ENCODE measurements around the gene SERPINH1.
A peak's percentile ranks its signal among the peaks of the same experiment; 100 is the strongest.
"Not testable (repeated sequence)": the region's sequence is repeated elsewhere in the genome, so short reads cannot be mapped to it uniquely, and the experiment has no call there.

SERPINH1 gene

DNA sequence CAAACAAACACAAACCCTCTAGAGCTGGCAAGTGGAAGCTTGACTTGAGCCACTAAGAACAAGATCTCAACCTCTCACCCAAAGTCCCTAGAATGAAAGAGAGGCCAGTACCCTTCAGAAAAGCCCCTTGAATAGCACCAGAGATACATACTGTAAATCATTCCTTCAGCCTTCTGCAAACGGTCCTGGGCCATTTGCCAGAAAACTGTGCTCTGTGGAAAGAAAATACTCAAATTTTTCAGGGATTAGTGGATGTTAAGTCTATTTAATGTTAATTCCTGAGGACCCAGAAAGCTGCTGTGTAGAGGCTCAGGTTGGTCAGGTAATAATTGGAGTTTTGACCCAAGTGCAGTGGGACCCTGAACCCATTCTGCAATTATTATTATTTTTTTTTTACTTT is 16.9 kb downstream of the SERPINH1 start:
- no peak for DNase-seq

DNA sequence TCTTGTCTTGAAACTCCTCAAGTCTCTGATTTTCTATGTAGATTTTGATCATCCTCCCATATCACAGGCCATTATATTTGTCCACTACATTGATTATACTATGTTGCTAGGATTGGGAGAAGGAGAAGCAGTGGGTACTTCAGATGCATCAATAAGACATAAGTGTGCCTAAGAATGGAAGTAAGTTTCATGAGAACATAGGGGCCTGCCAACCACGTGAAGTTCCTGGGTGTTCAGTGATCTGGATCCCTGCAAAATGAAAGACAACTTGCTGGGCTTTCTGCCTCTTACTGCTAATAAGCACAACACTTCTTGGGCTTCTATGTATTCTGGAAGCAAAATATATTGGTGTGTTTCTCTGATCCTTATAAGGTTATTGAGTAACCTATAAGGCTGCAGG is 17.8 kb downstream of the SERPINH1 start:
- DNase-seq: no peak

DNA sequence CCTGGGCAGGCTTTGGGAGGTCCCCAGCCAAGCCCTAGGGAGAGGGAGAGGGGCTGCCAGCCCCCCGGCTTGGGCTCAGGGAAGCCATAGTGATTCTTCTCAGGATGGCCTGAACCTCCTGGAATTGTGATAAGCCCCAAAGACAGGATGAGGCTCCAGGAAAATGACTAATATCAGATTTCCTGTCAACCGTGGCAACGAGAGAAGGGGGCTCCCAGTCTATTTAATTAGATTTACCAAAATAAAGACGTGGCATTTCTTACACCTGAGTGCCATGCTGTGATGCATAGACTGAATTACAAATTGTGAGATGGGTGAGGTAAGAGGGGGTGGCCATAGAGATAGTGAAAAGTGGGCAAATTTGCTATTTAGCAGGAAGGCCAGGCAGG is 20.4 kb downstream of the SERPINH1 start:
- no peak for DNase-seq

DNA sequence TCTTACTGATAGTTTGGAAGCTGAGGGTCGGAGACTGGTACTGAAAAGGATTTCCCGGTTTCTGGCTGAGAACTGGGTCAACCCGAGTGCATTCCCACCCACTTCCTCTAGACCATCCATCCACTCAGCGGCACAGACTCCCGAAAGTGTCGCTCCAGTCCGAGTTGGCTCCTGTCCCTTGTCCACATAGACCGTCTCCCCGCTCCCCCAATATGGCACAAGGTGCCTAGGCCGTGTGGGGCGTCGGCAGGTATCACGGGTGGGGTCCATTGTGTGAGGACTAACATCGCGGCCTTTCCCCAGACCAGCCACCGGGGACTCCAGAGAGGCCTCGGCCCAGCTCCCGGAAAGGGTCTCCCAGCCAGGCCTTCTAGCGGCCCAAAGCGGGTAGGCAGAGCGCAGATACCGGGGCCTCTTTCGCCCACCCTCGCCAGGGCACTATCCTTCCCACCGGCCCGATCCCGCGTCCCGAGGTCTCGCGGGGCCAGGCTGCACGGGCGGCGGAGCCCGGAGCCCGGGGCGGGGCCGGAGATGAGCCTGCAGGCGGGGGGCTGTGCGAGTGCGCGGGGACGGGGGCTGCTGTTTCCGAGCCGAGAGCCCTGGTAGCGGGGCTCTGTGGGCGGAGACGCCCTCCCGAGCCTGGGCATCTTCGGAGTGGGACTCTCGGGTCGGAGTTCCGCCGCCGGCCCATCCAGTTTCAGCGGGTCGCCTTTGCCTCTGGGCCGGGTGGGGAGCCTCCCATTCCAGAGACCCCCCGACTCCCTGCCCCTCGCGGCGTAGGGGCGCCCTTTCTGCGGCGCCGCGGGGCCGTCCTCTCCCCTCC is 21.1 kb downstream of the SERPINH1 start:
- peak; percentile 68 for DNase-seq

DNA sequence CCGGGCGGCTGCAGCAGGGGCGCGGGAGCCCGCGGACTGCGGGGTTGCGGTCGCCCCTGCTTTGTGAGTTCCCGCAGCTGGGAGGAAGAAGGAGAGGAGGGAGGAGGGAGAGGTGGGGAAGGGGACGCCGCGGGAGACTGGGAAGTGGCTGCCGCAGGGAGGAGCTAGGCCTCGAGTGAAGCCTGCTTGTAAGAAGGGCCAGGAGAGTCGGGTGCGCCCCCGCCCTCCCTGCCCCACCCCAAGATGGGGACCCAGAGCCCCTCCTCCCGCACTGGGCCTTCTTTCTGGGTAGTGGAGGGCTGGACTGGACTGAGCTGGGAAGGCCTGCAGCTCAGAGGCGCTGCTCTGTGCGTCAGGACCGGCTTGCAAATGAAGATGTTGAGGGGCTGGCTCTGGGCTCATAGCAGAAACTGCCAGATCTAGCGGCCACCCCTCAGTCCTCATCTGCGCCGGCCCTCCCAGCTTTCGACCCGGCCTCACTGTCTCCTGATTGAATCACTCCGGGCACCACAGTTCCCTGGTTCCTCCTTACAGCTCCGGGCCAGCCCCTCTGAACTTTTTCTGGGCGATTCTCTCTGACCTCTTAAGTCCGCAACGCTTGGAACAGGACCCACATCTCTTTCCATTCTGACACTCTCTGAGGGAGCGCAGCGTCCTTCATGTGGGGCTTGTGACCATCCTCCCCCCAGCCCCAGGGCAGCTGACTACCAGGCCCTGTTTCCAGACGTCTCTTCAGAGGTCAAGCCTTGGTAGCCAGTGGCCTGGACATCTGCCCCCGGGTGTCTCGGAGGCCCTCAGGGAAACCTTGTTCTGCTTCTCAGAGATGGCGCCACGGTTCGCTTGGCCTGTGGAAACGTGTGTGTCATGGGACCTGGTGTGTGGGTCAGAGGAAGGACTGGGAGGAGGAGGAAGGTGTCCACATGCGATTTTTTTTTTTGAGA is 21.9 kb downstream of the SERPINH1 start:
- peak; percentile 65 for DNase-seq

DNA sequence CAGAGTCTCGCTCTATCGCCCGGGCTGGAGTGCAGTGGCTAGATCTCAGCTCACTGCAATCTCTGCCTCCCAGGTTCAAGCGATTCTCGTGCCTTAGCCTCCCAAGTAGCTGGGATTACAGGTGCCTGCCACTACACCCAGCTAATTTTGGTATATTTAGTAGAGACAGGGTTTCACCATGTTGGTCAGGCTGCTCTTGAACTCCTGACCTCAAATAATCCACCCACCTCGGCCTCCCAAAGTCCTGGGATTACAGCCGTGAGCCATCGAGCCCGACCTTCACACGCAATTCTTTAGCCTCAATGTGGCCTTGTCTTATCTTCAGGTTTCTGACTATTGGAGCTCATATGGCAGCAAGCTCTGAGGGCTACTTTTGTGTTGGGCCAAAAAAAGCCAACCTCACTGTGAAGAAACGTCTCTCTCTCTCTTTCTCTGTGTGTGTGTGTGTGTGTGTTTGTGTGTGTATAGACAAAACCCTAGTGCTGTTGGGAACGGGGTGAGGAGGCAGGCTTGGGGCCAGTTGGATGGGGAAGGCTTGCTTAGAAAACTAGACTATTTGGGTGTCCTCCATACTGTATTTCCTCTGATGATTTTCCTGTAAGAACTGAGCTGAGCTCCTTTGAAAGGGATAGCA is 22.7 kb downstream of the SERPINH1 start:
- DNase-seq: not testable (repeated sequence)

DNA sequence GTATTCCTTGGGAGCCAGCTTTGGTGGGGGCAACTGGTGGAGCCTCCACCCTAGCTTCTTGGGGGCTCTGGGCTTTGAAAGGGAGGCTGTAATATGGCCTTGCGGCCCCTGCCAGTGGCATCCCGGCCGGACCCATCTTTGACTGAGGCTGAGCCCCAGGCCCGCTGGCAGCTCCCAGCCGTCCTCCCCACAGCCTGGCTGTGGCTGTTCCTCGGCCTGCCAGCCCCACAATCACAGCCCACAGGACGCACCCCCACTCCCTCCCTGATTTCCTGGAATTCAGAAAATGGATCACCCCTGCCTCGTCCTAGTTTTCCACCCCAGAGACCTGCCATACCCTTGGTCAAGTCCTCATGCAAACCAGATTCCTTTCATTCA is 23.2 kb downstream of the SERPINH1 start:
- DNase-seq: no peak

DNA sequence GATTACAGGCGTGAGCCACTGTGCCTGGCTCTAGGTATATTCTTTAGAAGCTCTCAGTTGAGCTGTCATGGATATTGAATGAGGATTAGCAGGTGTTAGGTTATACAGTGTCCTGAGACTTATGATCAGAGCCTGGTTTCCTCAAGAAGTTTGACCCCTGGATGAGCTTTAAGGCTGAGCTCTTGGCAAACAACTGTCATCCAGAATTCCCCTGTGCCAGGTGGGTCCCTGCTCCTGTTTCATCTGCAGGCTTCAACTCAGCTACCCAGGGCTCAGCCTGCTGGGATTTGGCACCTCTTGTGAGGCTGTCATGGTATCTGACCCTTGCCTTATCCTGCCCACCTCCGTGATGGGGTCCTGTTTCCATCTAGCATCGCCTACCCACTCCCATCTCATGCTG is 24.3 kb downstream of the SERPINH1 start:
- DNase-seq: no peak

- DNase-seq: no peak
Observed at GRCh38 chr11:75588051-75588481, 26.0 kb downstream of the SERPINH1 start.

GRCh38 chr11:75589051-75589450 is 27.0 kb downstream of the SERPINH1 start:
- DNase-seq: no peak

GRCh38 chr11:75589933-75590332 is 27.9 kb downstream of the SERPINH1 start:
- peak; percentile 67 for DNase-seq

- no peak for DNase-seq
Observed at GRCh38 chr11:75591371-75591770, 29.3 kb downstream of the SERPINH1 start.

DNA sequence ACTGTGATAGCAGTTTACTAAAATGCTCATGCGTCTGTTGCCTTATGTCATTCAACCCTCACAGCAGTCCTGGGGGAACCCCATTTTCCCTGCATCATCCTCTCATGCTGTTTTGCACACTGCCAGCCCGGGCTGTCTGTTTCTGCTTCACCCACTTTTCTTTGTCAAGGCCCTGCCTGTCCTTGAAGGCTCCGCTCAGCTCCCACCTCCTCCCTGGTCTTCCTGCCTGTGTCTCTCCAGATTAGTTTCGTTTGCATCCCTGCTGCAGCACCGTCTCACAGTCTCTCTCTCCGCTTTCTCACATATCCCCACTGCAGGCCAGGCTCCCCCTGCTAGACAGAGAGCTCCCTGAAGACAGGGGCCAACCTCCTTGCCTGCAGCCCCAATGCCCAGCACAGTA is 29.9 kb downstream of the SERPINH1 start:
- DNase-seq: no peak

- DNase-seq: peak; percentile 93
Observed at GRCh38 chr11:75592715-75593114, 30.7 kb downstream of the SERPINH1 start.

GRCh38 chr11:75593286-75593915 is 31.3 kb downstream of the SERPINH1 start:
- DNase-seq: peak; percentile 95

DNA sequence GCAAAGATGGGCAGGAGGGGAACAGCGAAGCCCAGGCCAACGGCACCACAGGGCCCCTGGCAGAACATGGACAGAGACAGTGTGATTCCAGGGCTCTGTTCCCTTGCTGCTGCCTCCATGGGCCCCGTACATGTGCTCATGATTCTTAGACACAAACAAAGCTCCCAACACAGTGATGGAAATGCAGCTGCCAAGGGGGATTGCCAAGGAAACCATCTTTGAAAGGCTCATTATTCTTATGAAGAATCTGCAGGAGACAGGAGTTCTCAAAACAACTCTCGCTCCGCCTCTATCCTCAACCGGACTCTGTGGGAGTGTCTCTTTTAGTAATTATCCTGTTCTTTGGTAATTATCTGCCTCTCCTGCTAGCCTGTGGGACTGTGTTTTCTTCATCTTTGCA is 32.2 kb downstream of the SERPINH1 start:
- DNase-seq: no peak

GRCh38 chr11:75595429-75595828 is 33.4 kb downstream of the SERPINH1 start:
- DNase-seq: no peak

DNA sequence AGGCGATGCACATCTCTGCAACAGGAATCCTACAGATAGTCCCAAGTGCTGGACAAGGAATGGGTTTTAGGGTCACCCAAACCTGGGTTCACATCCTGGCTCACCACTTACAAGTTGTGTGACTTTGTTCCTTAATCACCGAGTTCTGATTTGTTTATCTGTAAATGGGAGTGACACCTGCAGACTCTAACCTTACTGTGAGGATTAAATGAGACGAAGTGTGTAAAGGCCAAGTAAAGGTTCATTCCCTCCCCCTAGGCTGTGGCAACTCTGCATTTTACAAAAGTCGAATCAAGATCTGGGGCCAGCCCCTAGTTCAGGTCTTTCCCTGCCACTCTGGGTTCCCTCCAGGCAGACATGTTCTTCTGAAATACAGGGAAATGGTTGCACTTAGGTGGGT is 34.9 kb downstream of the SERPINH1 start:
- DNase-seq: no peak

- DNase-seq: no peak
Observed at GRCh38 chr11:75597636-75598035, 35.6 kb downstream of the SERPINH1 start.

DNA sequence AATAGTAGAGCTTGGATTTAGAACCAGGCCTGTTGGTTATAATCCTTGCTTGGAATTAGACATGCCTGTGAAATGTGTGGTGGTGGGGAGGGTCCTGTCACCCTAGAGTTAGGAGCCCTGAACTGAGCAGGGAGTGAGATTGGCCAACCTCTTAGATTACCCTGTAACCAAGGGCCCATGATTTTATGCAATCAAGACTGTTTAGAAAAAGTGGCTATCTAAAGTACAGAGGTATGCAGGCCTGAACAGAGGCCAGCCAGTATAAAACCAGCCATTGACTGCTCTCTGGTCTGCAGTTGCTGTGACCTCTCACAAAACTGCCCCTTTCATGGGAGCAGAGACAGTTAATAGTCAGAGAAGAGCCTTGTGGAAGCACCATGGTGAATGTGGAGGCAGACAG is 36.2 kb downstream of the SERPINH1 start:
- no peak for DNase-seq

- DNase-seq: no peak
Observed at GRCh38 chr11:75598900-75599299, 36.8 kb downstream of the SERPINH1 start.

- DNase-seq: no peak
Observed at GRCh38 chr11:75600356-75600755, 38.3 kb downstream of the SERPINH1 start.

- DNase-seq: no peak
Observed at GRCh38 chr11:75601494-75601893, 39.4 kb downstream of the SERPINH1 start.

All from DMS79 (cell line).